NCI-H1436 treated with DMSO at 0.1 percent for 48 hours (cell line): ENCODE measurements around the gene CCHCR1.

ENCODE experiments used
- DNase-seq: peaks from one replicate; lab custom pipeline; 2025; lab: John Stamatoyannopoulos, UW

CCHCR1 gene

DNA sequence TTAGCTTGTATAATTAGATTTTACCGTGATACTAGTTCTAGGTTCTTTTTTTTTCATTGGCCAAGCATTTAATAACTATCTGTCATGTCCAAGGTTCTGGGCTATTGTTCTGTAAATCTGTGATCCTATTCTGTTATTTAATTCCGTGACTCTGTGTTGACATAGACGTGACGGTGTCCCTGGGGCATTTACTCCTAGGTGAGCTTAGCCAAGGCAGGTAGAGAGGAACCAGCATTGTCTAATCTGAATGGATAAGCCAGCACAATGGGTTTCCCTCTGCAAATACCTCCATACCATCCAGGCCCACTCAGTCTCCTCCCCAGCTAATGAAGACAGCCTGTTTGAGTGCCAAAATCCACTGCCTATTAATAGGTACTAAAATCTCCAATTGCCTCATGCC, 28.5 kb downstream of the CCHCR1 start:
- no peak for DNase-seq

DNA sequence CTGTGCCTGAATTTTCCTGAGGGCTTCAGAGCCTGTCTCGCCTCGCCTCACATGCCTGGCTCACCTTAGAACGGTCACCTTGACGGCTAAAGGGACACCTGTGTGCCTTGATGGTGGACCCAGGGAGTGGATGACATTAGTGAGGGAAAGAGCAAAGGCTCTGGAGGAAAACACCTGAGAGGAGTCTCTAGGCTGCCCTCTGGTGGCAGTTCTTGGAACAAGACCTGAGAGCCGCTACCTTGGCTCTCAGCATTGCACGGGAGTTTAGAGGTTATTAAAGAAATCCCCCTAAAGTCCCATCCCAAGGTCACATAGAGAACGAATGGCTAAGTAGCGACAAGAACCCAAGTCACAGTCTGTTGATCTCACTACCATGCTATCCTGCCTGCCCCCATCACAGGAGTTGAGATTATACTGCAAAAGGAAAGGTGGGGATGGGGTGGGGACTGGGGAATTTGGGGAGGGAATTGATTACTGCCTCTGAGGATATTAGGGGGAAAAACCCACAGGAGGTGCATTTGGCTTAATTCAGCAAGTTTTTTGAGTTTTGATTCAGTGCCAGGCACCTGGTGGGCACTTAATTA, 29.4 kb downstream of the CCHCR1 start:
- no peak for DNase-seq

DNA sequence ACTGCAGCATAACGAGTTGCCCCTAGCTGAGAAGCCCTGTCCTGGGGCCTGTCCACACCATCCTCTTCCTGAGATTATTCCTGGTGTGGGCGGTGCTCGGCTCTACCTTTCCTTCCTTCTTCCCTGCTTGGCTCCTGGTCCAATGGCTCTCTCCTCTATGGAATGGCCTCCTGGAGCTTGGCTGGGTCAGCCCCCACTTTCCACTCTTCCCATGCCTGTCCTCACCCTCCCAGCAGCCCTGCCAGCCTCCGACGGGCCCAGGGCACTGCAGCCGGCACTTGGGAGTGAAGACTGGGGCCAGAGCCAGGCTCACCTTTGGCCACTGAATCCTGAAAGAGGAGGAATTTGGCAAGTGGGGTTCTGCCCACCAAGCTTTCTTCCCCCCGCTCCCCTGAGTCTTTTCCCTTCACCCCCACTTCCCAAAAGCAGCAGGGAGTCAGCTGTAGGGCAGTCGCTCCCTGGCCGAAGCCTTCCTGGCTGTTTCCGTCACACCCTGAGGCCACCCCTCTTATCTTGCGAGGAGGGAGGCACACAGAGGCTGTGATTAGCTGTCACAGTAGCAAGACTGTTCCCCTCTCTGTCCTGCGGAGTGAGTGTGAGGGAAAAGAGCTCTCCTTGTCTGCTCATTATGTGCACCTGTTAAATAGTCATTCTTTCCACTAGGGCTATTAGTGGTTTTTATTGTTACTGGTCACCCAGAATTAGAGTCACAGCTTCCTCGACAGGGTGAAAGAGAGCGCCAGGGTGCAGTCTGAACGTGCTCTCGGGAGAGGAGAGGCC, 31.0 kb downstream of the CCHCR1 start:
- DNase-seq = no peak

DNA sequence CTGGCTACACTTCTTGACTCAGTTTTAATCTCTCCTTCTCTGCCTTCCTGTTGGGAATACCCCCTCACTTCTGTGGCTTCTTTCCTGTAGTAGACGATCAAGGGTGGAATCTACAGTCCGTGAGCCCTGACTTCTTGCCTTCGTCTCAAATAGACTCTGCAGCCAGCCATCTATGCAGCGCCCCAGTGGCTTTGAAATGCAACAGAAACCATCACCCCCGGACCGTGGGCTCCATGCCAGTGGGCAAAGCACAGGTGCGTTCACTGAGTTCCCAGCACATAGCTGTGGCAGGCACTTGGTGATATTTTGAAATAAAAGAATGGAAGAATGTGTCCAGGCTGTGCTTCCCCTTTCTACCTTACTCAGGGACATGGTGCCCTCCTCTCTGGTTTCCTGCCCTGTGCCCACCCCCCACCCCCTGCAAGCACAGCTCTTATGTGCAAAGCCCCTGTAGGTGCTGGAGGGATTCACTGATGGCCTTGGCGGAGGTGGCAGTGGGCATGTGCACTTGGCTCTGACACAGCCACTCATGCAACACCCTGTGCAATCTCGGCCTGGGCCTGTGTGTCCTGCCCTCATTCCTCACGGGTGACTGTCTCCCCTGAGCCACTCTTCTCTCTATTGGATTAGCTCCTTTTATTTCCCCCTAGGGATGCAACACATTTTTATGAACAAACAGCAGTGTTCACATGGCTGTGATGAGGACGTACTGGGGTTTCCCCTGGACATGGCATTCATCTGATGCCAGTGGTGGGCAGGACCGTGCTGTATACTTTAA, 31.8 kb downstream of the CCHCR1 start:
- no peak for DNase-seq

DNA sequence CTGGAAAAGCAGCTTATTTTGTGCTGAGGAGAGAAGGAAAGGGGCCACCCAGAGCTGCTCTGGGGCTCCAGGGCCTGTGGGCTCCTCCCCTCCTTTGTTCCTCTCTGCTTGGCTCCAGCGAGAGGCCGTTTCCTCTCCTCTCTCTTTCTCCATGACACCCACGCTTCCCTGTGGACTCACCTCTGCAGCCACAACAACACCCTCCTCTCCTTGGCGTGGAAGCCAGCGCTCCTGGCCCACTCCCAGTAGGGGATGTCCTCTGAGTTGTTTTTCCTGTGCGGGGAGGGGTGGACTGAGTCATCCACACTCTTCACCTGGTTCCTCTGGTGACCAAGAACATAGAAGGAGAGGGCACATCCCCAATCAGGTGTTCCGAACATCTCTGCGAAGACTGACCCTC, 32.4 kb downstream of the CCHCR1 start:
- no peak for DNase-seq

DNA sequence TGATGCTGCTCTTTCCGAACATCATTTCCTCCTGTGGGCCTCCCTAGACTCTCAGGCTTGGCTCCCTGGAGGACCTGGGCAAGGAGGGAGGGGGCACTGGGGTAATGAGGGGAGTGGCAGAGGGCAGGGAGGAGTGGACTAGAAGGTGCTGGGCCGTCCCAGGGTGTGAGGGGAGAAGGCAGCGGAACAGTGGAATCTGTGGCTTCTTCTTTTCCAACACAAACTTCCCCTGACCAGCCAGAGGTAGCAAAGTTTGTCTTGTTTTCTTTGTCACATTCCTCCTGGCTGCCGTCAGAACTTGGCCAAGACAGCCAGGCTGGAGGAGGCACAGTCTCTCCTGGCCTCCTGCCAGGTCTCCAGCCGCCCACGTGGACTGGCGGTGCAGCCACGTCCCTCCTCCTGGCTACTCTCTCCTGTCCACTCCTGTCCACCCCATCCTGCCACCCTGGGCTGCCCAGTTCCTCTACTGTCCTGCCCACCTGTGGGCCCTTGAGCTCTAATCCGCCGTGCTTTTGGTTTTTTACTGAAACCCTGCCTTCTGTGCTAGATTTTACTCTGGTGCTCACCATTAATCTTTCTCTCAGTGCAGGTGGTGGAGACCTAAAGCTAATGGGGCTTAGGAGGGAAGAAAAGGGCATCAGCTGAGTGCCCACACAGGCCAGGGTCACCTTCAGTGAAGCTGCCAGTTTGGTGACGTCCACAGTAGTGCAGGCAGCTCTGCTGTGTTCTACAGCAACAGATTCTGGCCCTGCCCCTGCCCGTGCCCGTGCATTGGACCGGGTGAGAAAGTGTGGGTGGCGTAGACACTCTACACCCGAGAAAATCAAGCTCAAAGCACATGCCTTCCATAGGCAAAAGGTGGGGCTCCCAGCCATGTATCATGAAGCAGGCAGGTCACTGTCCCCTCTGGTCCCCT, 34.6 kb downstream of the CCHCR1 start:
- no peak for DNase-seq

DNA sequence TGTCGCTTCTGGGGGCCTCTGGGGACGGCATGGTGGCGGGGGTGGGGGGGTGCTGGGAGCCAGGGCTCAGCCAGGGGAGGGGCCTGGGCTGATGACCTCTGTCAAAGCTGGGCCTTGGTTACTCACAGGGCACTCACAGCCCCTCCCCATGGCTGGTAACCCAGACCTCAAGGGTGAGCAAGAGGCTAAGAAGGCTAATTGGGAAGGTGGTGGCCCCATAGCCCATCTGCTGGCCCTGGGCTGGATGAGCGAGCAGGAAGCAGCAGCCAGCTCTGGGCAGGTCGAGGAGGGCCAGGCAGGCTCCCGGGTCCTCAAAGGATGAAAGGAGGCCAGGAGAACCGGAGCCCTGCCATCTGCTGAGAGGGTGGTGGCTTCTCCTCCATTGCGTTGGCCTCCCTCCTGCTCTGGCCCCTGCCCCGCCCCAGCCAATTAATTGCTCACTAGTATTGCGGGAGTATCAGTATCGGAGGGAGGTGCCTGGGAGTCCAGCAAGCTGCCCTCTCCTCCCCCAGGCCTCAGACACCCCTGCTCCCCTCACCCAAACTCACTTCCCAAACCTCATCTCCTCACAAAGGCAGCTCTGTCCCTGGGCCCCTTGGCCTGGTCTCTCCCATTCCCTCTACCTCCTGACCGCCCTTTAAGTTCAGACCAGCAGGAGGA, 36.3 kb downstream of the CCHCR1 start:
- no peak for DNase-seq

DNA sequence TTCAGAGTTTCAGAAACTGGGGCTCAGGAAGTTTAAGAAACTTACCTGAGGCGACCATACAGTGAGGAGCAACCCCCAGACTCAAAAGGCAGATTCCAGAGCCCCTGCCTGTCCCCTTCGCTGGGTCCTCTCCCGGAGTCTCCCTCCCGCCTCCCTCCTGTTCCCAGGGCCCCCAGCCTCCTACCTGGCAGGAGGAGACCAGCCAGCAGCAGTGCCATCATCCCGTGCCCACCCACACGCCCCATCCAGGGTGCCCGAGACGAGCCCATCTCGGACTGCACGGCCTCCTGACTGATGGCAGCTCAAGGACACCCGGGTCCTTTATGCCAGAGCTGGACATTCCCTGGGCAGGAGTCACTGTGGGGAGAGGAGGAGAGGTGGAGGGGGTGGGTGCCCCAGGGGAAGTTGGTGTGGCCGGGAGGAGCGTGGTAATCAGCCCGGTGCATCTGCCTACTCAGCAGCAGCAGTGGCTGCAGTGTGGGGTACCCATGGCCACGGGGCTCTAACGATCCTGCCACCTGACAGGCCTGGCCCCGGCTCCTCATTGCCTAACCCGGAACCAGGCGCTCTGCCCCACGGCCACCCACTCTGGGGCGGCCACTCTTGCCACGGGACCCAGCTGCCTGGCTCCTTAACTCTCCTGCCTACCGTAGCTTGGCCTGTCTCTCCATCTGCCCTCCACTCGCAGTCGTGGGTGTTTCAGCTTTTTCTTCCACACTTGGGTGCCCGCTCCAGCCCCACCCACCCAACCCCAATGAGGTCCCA, 37.3 kb downstream of the CCHCR1 start, which contains the start of gene CDSN:
Gene CDSN, minus strand, starts transcription at position 296 of the 765 bp plus-strand sequence. Its CDS starts 27 bp downstream, at position 269.
- DNase-seq = no peak

DNA sequence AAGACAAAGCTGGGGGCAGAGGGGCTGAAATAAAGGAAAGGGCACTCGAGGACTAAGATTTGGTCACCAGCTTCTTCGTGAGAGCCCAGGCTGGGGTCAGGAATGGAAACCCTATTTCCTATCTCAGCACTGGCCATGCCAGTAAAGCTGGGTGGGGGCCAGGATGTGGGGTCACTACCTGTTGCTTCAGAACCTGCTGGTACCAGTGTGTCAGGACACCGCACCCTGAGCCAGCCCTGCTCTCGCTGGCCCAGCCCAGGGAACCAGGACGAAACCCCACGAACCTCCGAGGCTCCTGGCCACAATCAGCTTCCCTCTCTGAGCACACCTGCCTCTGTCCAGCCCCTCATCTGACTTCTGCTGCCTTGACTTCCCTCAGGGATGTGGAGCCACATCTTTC, 39.4 kb downstream of the CCHCR1 start:
- DNase-seq = no peak

DNA sequence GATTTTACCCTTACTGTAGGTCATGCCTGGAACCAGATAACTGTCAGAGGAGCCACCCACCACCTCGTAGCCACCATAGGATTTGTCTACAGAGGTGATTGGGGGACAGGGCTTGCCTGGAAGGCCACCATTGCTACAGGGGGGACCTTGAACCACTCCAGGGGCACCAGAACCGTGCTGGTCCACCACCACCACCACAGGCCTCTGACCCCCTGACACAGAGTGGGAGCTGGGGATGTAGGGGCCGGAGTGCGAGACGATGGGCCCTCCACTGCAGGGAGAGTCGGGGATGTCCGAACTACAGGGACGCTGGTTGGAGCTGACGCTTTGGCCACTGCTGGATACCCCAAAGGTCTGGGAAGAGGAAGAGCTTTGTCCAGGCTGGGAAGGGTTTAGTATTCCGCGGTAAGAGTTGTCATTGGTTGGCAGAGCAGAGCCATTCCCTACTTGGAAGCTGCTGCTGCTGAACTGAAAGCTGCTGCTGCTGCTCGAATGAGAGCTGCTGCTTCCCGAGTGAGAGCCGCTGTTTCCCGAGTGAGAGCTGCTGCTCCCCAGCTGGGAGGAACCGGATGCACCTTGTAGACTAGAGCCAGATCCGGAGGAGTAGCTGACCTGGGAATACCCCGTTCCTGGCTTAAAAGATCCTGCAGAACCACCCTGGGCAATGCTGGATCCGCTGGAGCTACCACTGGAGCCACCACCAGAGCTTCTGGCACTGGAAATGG, 40.8 kb downstream of the CCHCR1 start:
- no peak for DNase-seq

DNA sequence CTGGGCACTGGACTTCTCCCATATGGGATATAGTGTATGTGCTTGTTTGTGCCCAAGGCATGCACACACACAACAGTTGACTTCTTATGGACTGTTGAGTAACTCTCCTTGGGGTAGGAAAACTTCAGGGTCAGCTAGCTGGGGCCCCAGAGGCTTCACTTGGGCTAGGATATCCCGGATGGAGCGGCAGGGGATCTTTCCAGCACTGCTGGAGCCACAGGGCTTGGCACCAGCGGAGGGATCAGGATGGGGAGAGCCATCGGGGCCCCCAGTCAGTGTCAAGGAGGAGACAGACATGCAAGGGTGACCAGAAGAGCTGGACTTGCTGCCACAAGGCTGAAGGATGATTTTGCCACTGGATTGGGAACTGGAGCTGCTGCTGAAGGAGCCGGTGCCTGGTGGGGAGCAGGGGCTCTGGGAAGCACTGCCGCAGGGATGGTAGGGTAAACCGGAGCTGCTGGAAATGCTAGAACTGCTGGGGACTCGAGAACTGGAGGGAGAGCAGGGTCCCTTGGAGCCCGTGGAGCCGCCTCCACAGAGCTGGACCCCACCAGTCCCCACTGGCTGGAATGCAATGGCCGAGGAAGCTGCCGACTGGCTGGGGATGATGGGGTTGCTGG, 41.6 kb downstream of the CCHCR1 start:
- DNase-seq = no peak

DNA sequence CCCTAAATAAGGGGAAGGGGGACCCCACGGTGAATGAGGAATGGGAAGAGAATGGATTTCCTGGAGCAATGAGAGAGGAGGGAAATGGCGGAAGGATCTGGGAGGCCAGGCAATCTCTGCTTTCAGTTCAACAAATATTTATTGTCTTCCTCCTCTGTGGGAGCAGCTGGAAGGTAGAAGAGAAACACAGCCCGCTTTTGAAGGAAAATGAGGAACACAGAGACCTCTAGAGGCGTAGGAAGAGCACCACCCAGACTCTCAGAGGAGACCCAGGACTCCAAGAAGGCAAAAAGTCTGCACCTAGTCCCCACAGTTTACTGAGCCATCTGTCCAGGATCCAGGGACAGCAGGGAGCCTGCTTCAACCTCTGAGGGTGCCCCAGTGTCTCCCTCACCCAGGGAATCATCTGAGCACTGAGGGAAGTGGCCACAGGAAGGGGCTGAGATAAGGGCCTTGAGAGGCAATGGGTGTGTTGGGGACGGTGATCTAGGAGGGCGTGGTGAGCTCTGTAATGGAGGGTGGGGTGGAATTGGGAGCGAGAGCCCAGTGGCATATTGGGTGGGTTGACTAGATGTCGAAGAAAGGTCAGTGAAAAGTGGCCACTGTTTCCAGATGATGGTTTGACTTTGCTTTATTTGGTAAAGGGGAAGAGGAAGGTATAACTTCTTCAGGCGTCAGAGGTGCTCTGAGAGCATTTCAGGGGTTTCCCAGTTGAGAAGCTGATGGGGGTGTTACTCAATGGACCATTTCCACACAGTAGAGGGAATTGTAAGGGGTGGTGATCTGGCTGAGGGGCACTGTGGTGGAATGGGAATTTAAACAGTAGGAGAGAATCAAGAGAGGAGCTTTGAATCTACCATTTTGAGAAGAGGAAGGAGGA, 42.4 kb downstream of the CCHCR1 start:
- DNase-seq = no peak

DNA sequence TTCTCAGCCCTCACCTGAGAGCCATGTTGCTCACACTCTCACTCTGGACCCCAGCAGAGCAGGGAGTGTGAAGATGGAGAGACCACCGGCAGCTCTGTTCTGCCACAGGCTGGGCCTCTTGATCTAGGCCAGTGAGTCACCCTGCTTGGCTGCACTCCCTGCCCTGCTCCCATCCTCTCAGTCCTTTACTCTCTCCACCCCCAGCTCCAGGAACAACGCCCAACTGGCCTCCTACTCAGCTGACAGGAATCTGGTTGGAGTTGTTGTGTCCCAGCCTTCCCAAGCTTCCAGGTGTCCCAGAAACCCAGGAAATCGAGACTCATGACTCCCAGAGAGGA, 43.1 kb downstream of the CCHCR1 start, which contains the start of gene PSORS1C1:
Gene PSORS1C1, plus strand, starts transcription at position 260 of the 338 bp plus-strand sequence. CDS start 14,833 bp downstream, outside the sequence.
- no peak for DNase-seq

DNA sequence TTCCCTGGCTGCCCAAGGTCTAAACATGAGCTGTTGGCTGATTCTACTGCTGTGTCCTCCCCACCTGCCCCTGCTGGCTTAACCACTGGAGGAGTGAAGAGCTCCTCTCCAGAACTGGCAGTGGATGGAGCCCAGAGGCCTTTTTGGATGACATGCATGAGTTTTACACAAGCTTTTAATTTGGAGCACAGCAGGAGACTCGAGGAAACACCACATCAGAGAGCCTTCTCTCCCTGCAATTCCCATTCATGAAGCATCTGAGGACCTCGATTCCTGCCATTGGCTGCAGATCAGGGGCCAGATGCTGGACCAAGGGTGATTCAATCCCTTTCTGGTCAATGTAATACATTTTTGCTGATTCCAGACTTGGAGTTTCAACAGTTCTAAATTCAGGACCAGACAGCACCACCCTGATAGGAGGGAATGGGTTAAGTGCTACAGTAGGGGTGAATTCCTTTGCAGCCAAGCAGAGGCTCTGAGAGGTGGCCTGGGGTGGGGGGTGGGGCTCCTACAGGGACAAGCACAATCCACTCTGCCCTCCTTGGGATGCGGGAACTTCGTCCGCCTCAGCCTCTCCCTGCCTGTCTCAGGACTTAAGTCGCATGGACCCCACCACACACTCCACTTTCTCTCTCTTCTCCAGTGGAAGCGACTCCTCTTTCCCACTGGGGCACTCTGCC, 43.6 kb downstream of the CCHCR1 start:
- no peak for DNase-seq

DNA sequence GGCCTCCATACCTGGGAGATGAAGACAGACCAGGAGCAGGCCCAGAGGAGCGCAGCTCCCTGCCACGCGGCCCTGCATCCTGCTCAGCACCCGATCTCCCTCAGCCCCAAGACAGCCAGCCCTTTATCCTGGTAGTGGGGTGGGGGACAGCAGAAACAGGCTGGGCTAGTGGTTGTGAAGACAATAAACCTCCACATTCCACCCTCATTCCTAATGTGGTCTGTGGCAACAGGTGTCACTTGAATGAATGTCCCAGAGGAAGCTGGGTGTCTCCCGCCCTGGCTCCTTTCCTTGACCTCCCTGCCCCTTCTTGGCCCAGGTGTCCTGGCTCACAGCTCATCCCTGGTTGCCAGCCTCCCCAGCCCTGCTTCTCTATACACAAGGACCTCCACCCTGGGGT, 45.1 kb downstream of the CCHCR1 start, which contains the start of gene C6orf15:
Gene C6orf15, minus strand, starts transcription at position 98 of the 400 bp plus-strand sequence. Its CDS starts 20 bp downstream, at position 78.
- no peak for DNase-seq

DNA sequence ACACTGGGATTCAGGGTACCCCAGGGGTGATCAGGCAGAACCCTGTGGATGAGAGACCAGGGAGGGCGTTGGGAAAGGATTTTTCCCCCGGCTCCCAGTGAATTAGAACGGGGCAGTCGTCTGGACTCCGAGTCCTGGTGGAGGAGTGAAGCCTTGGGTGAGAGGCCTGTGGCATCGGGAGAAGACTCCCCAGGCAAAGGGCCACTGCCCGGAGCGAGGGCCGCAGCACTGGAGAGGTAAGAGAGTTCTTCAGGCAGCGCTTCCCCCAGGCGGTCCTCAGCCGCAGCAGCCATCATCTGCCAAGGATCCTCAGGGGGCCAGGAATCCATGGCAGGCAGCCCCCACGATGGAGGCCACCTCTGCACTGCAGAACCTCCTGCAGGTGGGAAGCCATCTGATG, 45.9 kb downstream of the CCHCR1 start:
- DNase-seq = no peak

DNA sequence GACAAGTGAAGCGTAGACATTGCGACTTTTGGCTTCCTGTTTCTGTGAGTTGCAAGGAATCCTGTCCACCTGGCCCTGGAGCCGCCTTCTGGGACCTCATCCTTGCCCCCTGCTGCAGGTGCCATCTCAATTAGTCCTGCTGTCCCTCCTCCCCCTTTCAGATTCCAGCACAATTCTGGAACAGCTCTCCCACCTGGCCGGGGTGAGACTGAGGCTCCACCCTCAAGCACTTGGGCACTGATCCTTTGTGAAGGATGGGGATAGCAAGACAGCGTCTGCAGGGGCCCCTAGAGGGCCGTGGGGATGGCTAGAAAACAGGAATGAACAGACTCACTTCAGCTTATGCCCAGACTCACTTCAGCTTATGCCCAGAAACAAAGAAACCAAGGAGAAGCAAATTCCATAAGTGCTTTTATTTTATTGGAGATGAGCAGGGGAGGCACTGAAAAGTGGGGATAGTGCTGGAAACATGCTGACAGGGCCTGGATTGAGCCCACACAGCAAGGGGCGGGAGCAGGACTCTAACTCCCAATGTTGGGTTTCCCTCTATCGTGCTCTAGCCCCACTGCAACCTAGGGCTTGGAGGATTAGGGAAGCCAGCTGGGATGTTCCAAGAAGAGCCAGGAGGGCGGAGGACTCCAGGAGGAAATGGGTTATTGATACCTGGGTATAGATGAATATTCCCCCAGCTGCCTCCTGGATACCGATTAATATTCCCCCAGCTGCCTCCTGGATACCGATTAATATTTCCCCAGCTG, 46.6 kb downstream of the CCHCR1 start:
- no peak for DNase-seq
